BE2C (cell line): Measurements from ENCODE around the gene VSIG10L.
A peak's percentile ranks its signal among the peaks of the same experiment; 100 is the strongest.

ENCODE experiments used
- DNase-seq: peaks from one replicate; pipeline ENCODE4 v3.0.0-alpha.2; 2020
- H3K27me3 ChIP-seq: fragments of 250-450 bp; sonication (Bioruptor Pico); 2 replicates; pipeline ENCODE4 v1.5.1; 2020; ENCODE audit warnings: mild to moderate bottlenecking
- H3K36me3 ChIP-seq: fragments of 250-450 bp; sonication (Bioruptor Pico); 2 replicates; pipeline ENCODE4 v1.5.1; 2020; ENCODE audit warnings: mild to moderate bottlenecking
- H3K4me1 ChIP-seq: fragments of 250-450 bp; sonication (Bioruptor Pico); 2 replicates; pipeline ENCODE4 v1.5.1; 2020
- H3K4me3 ChIP-seq: 2 replicates; pipeline ENCODE4 v1.5.1; 2011; ENCODE audit warnings: low read depth, low read length
- H3K9me3 ChIP-seq: fragments of 250-450 bp; sonication (Bioruptor Pico); 2 replicates; pipeline ENCODE4 v1.5.1; 2020
- CTCF ChIP-seq: IDR thresholded peaks from 2 replicates; pipeline ENCODE4 v1.5.1; 2012; ENCODE audit warnings: mild to moderate bottlenecking, low read depth, low read length

The VSIG10L gene

GRCh38 chr19:51372021-51372648, 30.2 kb upstream of the VSIG10L start:
- no peaks in the 10 kb centered on the region for H3K9me3 ChIP-seq
- no peak overlapping the region for H3K4me3 ChIP-seq

GRCh38 chr19:51371186-51371690, 29.3 kb upstream of the VSIG10L start:
- no peak for TF ChIP-seq CTCF
- Histone ChIP-seq H3K9me3 (no peaks in the 10 kb centered on the region), H3K27me3 (no peaks in the 10 kb centered on the region), H3K4me3 (no peak overlapping the region), H3K4me1 (peaks cover 2% of the 10 kb centered on the region; the same call in 1 of the 2 replicates), H3K36me3 (no peaks in the 10 kb centered on the region)
- no peak for DNase-seq

More at GRCh38 chr19:51372021-51372648, 30.2 kb upstream of the VSIG10L start:
- TF ChIP-seq CTCF, result no peak
- no peaks in the 10 kb centered on the region for H3K36me3 ChIP-seq
- no peaks in the 10 kb centered on the region for H3K27me3 ChIP-seq
- no peak for DNase-seq
- peaks cover 2% of the 10 kb centered on the region; the same call in 1 of the 2 replicates for H3K4me1 ChIP-seq

GRCh38 chr19:51370230-51370629, 28.3 kb upstream of the VSIG10L start:
- peaks cover 2% of the 10 kb centered on the region; the same call in 1 of the 2 replicates for H3K4me1 ChIP-seq
- TF ChIP-seq CTCF, result no peak

GRCh38 chr19:51368366-51369282, 26.7 kb upstream of the VSIG10L start, which contains the start of gene CLDND2:
Gene CLDND2 (minus strand): TSS chr19:51369003. CDS start chr19:51368577, 426 bp downstream.
- peak; percentile 39 for DNase-seq
- TF ChIP-seq CTCF, result no peak
- Histone ChIP-seq H3K4me1 (peaks cover 2% of the 10 kb centered on the region; the same call in 1 of the 2 replicates), H3K4me3 (peak within 1 kb of the TSS; percentile 80), H3K9me3 (no peaks in the 10 kb centered on the region), H3K36me3 (no peaks in the 10 kb centered on the region), H3K27me3 (no peaks in the 10 kb centered on the region)

More at GRCh38 chr19:51370230-51370629, 28.3 kb upstream of the VSIG10L start:
- Histone ChIP-seq H3K4me3 (no peak overlapping the region), H3K27me3 (no peaks in the 10 kb centered on the region), H3K36me3 (no peaks in the 10 kb centered on the region), H3K9me3 (no peaks in the 10 kb centered on the region)
- DNase-seq, result no peak

- Histone ChIP-seq H3K36me3 (no peaks in the 10 kb centered on the region), H3K27me3 (no peaks in the 10 kb centered on the region), H3K4me1 (peaks cover 2% of the 10 kb centered on the region; the same call in 1 of the 2 replicates), H3K9me3 (no peaks in the 10 kb centered on the region), H3K4me3 (peak overlapping the region; percentile 80)
- DNase-seq, result peak; percentile 99
- TF ChIP-seq CTCF, result no peak
These were observed 25.8 kb upstream of the VSIG10L start for GRCh38 chr19:51367565-51368365.
